PC-9 (cell line): ENCODE data around the gene MXRA5. TPM values are rescaled to one million over a fixed set of nuclear protein-coding genes. Genes with fewer than 3 reads are reported as not detected.
A peak's percentile ranks its signal among the peaks of the same experiment; 100 is the strongest.

ENCODE experiments used
- BruUV-seq: library from RNA; stranded (reverse); fragments of 400-500 nt; replicated peaks from 2 replicates; lab custom pipeline; 2021; lab: Mats Ljungman, UMichigan
- CTCF ChIA-PET: fragments of 300-600 bp; sonication (Branson Sonifier 250); formaldehyde crosslinking; loops from one replicate; lab custom pipeline; 2022; ENCODE audit warnings: antibody characterized with exemption; lab: Charles Lee
- POLR2A ChIA-PET: fragments of 300-600 bp; sonication (Branson Sonifier 250); formaldehyde crosslinking; loops from one replicate; lab custom pipeline; 2022; ENCODE audit warnings: antibody characterized with exemption; ENCODE audit not compliant: unreplicated experiment; lab: Charles Lee
- DNase-seq, 2 experiments: peaks; one replicate each; pipeline versions ENCODE4 v3.0.0 to v3.0.0-alpha.2; 2015 to 2022; ENCODE audit warnings: mixed read lengths in 1 of 2
- H2AFZ ChIP-seq: fragments of 200-600 bp; sonication (generic); 2 replicates; pipeline ENCODE4 v1.8.1; 2017; ENCODE audit warnings: antibody characterized with exemption
- H3F3A ChIP-seq: fragments of 200-600 bp; sonication (generic); 2 replicates; pipeline ENCODE4 v1.8.1; 2017; ENCODE audit warnings: antibody characterized with exemption, mild to moderate bottlenecking, low read depth; ENCODE audit not compliant: insufficient read depth
- H3K27ac ChIP-seq: fragments of 200-600 bp; sonication (generic); 2 replicates; pipeline ENCODE4 v1.6.1; 2016; ENCODE audit warnings: mixed run types
- H3K27me3 ChIP-seq: fragments of 200-600 bp; sonication (generic); 2 replicates; pipeline ENCODE4 v1.6.1; 2016; ENCODE audit warnings: low read depth, mixed run types; ENCODE audit not compliant: insufficient read depth
- H3K36me3 ChIP-seq: fragments of 200-600 bp; sonication (generic); 2 replicates; pipeline ENCODE4 v1.6.1; 2016; ENCODE audit warnings: low read depth, mixed run types
- H3K4me1 ChIP-seq: fragments of 200-600 bp; sonication (generic); replicated peaks from 2 replicates; pipeline ENCODE4 v1.6.1; 2016; ENCODE audit warnings: mixed run types; ENCODE audit not compliant: insufficient read depth
- H3K4me2 ChIP-seq: fragments of 200-600 bp; sonication (generic); 2 replicates; pipeline ENCODE4 v1.6.1; 2017; ENCODE audit warnings: mixed run types
- H3K4me3 ChIP-seq: fragments of 200-600 bp; sonication (generic); 2 replicates; pipeline ENCODE4 v1.6.1; 2016; ENCODE audit warnings: mixed run types
- H3K79me2 ChIP-seq: fragments of 200-600 bp; sonication (generic); 2 replicates; pipeline ENCODE4 v1.6.1; 2017; ENCODE audit warnings: low read depth, mixed run types
- H3K9me2 ChIP-seq: fragments of 200-600 bp; sonication (generic); 2 replicates; pipeline ENCODE4 v1.8.1; 2017; ENCODE audit warnings: mild to moderate bottlenecking; ENCODE audit not compliant: insufficient read depth
- H3K9me3 ChIP-seq: fragments of 200-600 bp; sonication (generic); 2 replicates; pipeline ENCODE4 v1.8.1; 2016; ENCODE audit warnings: low read depth; ENCODE audit not compliant: insufficient read depth
- H4K20me1 ChIP-seq: fragments of 200-600 bp; sonication (generic); 2 replicates; pipeline ENCODE4 v1.8.1; 2017; ENCODE audit not compliant: insufficient read depth
- EZH2 ChIP-seq: fragments of 200-600 bp; sonication (generic); IDR thresholded peaks from 2 replicates; pipeline ENCODE4 v1.8.0; 2017; ENCODE audit warnings: antibody characterized with exemption, low read depth
- intact Hi-C: fragments of 100-400 bp; cut with micrococcal nuclease; formaldehyde crosslinking; loops from one replicate; pipeline ENCODE4 v1.10.0; 2022; ENCODE audit not compliant: unreplicated experiment
- total RNA-seq: library from RNA; stranded (reverse); gene quantifications from 2 replicates; pipeline ENCODE4 v1.2.3, GENCODE V29; 2021
- TF ChIP-seq, protein P1 (sequence below): fragments of 200-600 bp; sonication (generic); conservative IDR thresholded peaks from 2 replicates; pipeline ENCODE4 v1.6.1; 2017; ENCODE audit warnings: mixed run types, antibody characterized with exemption, mild to moderate bottlenecking, moderate library complexity

Gene MXRA5
- total RNA-seq, 1 experiment from 2014 or later: not detected

DNA sequence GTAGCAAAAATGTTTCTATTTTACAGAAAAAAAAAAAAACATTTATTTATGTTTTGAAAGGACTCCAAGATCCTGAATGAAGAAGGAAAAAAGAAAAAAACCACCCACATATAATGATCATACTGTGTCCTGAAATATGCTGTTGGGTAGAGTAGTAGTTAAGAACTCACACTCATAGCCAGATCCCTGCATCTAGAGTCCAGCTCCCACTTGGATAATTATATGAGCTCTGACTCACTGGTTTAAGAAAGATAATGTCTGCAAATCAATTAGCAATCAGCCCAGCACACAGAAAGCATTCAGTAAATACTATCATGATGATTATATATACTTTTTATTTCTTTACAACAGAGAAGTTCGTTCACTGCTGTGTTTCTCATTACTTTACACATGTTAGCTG lies 46.7 kb upstream of the MXRA5 start:
- no peak overlapping the region for H2AFZ ChIP-seq
- intact Hi-C loops: no loop called here
- H3F3A ChIP-seq: no peaks in the 10 kb centered on the region
- no peaks in the 10 kb centered on the region for H3K4me1 ChIP-seq
- H3K4me2 ChIP-seq: no peak overlapping the region
- H3K27me3 ChIP-seq: peaks cover 36% of the 10 kb centered on the region
- H3K4me3 ChIP-seq: no peak overlapping the region
- no peaks in the 10 kb centered on the region for H3K9me3 ChIP-seq
- H3K79me2 ChIP-seq: no peaks in the 10 kb centered on the region
- POLR2A ChIA-PET: no interaction called here
- no TSS peak for BruUV-seq
- H3K9me2 ChIP-seq: no peaks in the 10 kb centered on the region
- no peaks in the 10 kb centered on the region for H3K36me3 ChIP-seq
- TF ChIP-seq, protein P1, sequence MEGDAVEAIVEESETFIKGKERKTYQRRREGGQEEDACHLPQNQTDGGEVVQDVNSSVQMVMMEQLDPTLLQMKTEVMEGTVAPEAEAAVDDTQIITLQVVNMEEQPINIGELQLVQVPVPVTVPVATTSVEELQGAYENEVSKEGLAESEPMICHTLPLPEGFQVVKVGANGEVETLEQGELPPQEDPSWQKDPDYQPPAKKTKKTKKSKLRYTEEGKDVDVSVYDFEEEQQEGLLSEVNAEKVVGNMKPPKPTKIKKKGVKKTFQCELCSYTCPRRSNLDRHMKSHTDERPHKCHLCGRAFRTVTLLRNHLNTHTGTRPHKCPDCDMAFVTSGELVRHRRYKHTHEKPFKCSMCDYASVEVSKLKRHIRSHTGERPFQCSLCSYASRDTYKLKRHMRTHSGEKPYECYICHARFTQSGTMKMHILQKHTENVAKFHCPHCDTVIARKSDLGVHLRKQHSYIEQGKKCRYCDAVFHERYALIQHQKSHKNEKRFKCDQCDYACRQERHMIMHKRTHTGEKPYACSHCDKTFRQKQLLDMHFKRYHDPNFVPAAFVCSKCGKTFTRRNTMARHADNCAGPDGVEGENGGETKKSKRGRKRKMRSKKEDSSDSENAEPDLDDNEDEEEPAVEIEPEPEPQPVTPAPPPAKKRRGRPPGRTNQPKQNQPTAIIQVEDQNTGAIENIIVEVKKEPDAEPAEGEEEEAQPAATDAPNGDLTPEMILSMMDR: no peak
- no peak for TF ChIP-seq EZH2
- CTCF ChIA-PET: no interaction called here
- DNase-seq: no peak
- H4K20me1 ChIP-seq: no peaks in the 10 kb centered on the region
- no peak overlapping the region for H3K27ac ChIP-seq

DNA sequence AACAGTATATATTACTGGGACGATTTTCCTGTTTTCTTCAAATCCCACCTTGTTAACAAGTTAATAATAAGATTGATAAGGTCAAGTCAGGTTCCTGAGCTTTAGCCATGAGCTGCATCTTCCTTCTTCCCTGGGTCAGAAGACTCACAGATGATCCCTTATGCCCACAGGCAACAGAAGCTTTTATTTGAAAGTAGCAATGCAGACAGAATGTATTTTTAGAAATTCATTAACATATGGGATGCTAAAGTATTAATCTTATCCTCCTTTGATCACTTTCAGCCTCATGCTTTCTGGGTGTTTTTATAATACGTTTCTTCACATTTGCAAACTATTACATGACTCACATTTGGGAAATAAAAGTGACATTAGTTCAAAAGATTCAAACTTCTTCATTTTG lies 42.0 kb upstream of the MXRA5 start:
- TF ChIP-seq EZH2: no peak
- TF ChIP-seq, protein P1: no peak
- Histone ChIP-seq H3K36me3 (no peaks in the 10 kb centered on the region), H2AFZ (no peak overlapping the region), H4K20me1 (no peaks in the 10 kb centered on the region), H3K27me3 (peaks cover 28% of the 10 kb centered on the region; the same call in 1 of the 2 replicates), H3K4me2 (no peak overlapping the region), H3K9me3 (no peaks in the 10 kb centered on the region), H3K9me2 (no peaks in the 10 kb centered on the region), H3K4me3 (no peak overlapping the region), H3F3A (no peaks in the 10 kb centered on the region), H3K27ac (no peak overlapping the region), H3K79me2 (no peaks in the 10 kb centered on the region), H3K4me1 (no peaks in the 10 kb centered on the region; the same call in 1 of the 2 replicates)
- CTCF ChIA-PET: no interaction called here
- intact Hi-C loops: no loop called here
- BruUV-seq: no TSS peak
- no peak for DNase-seq
- POLR2A ChIA-PET: no interaction called here

DNA sequence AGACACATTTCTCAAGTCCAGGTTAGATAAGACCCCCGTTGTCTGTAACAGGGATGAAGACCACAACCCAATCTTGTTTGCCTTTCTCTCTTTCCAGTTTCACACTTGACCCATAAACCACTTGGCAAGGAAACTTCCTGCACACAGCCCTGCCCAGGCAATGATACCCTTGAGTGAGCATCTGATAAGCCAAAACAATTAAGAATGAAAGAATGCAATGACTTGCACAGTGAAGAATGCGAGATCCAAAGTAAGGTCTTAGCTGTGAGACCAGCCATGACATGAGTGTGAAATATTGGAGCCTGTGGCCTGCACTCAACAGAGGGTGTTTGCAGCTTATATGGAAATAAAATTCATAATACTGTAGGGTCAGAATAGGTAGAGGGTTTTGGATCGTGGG lies 37.9 kb upstream of the MXRA5 start:
- BruUV-seq: no TSS peak
- Histone ChIP-seq H3F3A (no peaks in the 10 kb centered on the region), H3K27me3 (no peaks in the 10 kb centered on the region), H3K27ac (no peak overlapping the region), H2AFZ (no peak overlapping the region), H3K79me2 (no peaks in the 10 kb centered on the region), H4K20me1 (no peaks in the 10 kb centered on the region), H3K4me1 (no peaks in the 10 kb centered on the region; the same call in 1 of the 2 replicates), H3K9me3 (no peaks in the 10 kb centered on the region), H3K4me2 (no peak overlapping the region), H3K36me3 (no peaks in the 10 kb centered on the region), H3K4me3 (no peak overlapping the region), H3K9me2 (no peaks in the 10 kb centered on the region)
- DNase-seq: peak in 1 of 2 experiments; percentile 74
- intact Hi-C loops: no loop called here
- CTCF ChIA-PET: no interaction called here
- POLR2A ChIA-PET: no interaction called here
- TF ChIP-seq, protein P1: no peak
- TF ChIP-seq EZH2: no peak
